OCI-LY3 (cell line): ENCODE data around the gene HAGH.

Experiments
- H2AFZ ChIP-seq: fragments of 200-600, 300-600 bp; shearing (Covaris generic); 2 replicates; pipeline ENCODE4 v1.6.0; 2014; ENCODE audit warnings: antibody characterized with exemption, low read depth, low read length
- H3K27ac ChIP-seq: fragments of 200-600, 300-600 bp; sonication (generic); 2 replicates; pipeline ENCODE4 v1.5.1; 2014; ENCODE audit warnings: mild to moderate bottlenecking, low read length, moderate library complexity, mixed read lengths
- H3K27me3 ChIP-seq: fragments of 200-600, 300-600 bp; sonication (generic); 2 replicates; pipeline ENCODE4 v1.6.1; 2014; ENCODE audit warnings: low read depth, low read length, mixed read lengths
- H3K36me3 ChIP-seq: fragments of 200-600, 300-600 bp; sonication (generic); replicated peaks from 2 replicates; pipeline ENCODE3; 2014; ENCODE audit warnings: low read depth, low read length, mixed read lengths
- H3K4me1 ChIP-seq: fragments of 300-600, 200-600 bp; sonication (generic); 2 replicates; pipeline ENCODE4 v1.6.1; 2014; ENCODE audit warnings: low read length, mixed read lengths
- H3K4me2 ChIP-seq: fragments of 200-600, 300-600 bp; sonication (generic); 2 replicates; pipeline ENCODE4 v1.6.1; 2014; ENCODE audit warnings: low read length, mixed read lengths
- H3K4me3 ChIP-seq: fragments of 300-600, 200-600 bp; sonication (generic); 2 replicates; pipeline ENCODE4 v1.5.1; 2014; ENCODE audit warnings: antibody characterized with exemption, mild to moderate bottlenecking, low read length, moderate library complexity
- H3K79me2 ChIP-seq: fragments of 300-600, 200-600 bp; shearing (Covaris generic); 2 replicates; pipeline ENCODE4 v1.6.1; 2014; ENCODE audit warnings: mild to moderate bottlenecking, low read length, mixed read lengths
- H3K9ac ChIP-seq: fragments of 300-600, 200-600 bp; shearing (Covaris generic); 2 replicates; pipeline ENCODE4 v1.6.0; 2014; ENCODE audit warnings: mild to moderate bottlenecking, low read length, moderate library complexity
- H3K9me3 ChIP-seq: fragments of 200-600, 300-600 bp; shearing (Covaris generic); 2 replicates; pipeline ENCODE4 v1.6.1; 2014; ENCODE audit warnings: low read length, mixed read lengths; ENCODE audit not compliant: insufficient read depth
- H4K20me1 ChIP-seq: fragments of 200-600, 300-600 bp; sonication (generic); 2 replicates; pipeline ENCODE4 v1.6.1; 2016; ENCODE audit warnings: low read length, mixed read lengths; ENCODE audit not compliant: insufficient read depth
- EZH2phosphoT487 ChIP-seq: fragments of 200-600 bp; shearing (Covaris generic); IDR thresholded peaks from 2 replicates; pipeline ENCODE4 v1.6.1; 2018; ENCODE audit warnings: antibody characterized with exemption, mixed run types, low read depth
- TF ChIP-seq, protein P1 (sequence below): fragments of 200-600, 300-600 bp; sonication (generic); IDR thresholded peaks from 2 replicates; pipeline ENCODE4 v1.5.1; 2014; ENCODE audit warnings: antibody characterized with exemption, low read length, low read depth

HAGH gene

GRCh38 chr16:1810106-1810505, 16.5 kb downstream of the HAGH start:
- no peak overlapping the region for H3K4me2 ChIP-seq
- H4K20me1 ChIP-seq, result no peaks in the 10 kb centered on the region
- no peak overlapping the region for H3K27ac ChIP-seq
- H3K9ac ChIP-seq, result no peak overlapping the region
- peaks cover 8% of the 10 kb centered on the region for H3K36me3 ChIP-seq
- H3K4me1 ChIP-seq, result no peaks in the 10 kb centered on the region
- H3K4me3 ChIP-seq, result no peak overlapping the region
- no peak overlapping the region for H2AFZ ChIP-seq
- no peaks in the 10 kb centered on the region for H3K79me2 ChIP-seq
- H3K9me3 ChIP-seq, result no peaks in the 10 kb centered on the region
- no peaks in the 10 kb centered on the region for H3K27me3 ChIP-seq
- TF ChIP-seq EZH2phosphoT487, result no peak
- TF ChIP-seq, protein P1, sequence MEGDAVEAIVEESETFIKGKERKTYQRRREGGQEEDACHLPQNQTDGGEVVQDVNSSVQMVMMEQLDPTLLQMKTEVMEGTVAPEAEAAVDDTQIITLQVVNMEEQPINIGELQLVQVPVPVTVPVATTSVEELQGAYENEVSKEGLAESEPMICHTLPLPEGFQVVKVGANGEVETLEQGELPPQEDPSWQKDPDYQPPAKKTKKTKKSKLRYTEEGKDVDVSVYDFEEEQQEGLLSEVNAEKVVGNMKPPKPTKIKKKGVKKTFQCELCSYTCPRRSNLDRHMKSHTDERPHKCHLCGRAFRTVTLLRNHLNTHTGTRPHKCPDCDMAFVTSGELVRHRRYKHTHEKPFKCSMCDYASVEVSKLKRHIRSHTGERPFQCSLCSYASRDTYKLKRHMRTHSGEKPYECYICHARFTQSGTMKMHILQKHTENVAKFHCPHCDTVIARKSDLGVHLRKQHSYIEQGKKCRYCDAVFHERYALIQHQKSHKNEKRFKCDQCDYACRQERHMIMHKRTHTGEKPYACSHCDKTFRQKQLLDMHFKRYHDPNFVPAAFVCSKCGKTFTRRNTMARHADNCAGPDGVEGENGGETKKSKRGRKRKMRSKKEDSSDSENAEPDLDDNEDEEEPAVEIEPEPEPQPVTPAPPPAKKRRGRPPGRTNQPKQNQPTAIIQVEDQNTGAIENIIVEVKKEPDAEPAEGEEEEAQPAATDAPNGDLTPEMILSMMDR, result no peak

- H3K79me2 ChIP-seq, result no peaks in the 10 kb centered on the region
- TF ChIP-seq, protein P1, result no peak
- no peak for TF ChIP-seq EZH2phosphoT487
- no peak overlapping the region for H3K27ac ChIP-seq
- no peak overlapping the region for H3K4me2 ChIP-seq
- no peaks in the 10 kb centered on the region for H3K27me3 ChIP-seq
- peaks cover 8% of the 10 kb centered on the region for H3K36me3 ChIP-seq
- H3K4me3 ChIP-seq, result no peak overlapping the region
- no peaks in the 10 kb centered on the region for H3K9me3 ChIP-seq
- H3K4me1 ChIP-seq, result no peaks in the 10 kb centered on the region
- no peak overlapping the region for H3K9ac ChIP-seq
- no peak overlapping the region for H2AFZ ChIP-seq
- no peaks in the 10 kb centered on the region for H4K20me1 ChIP-seq
These were observed 17.3 kb downstream of the HAGH start for GRCh38 chr16:1809281-1809801.

DNA sequence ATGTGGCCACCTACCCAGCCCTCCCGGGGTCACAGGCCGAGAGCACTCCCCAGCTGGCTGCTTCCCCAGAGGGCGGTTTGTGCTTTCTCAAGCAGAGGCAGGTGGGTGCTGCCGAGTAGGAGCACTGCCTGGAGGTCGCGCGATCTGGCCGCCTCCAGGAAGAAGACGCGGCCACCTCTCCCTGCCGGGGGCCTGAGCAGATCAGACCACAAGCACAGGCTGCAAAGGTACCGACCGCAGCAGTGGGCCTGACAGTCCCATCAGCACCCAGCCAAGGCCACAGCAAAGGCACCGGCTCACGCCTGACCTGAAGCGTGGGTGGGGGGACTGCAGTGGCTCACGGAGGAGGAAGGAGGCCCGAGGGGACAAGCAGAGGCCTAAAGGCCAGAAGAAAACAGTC, 17.9 kb downstream of the HAGH start:
- Histone ChIP-seq H3K79me2 (no peaks in the 10 kb centered on the region), H4K20me1 (no peaks in the 10 kb centered on the region), H3K4me3 (no peak overlapping the region), H3K36me3 (peaks cover 7% of the 10 kb centered on the region), H3K4me1 (no peaks in the 10 kb centered on the region), H3K9me3 (no peaks in the 10 kb centered on the region), H3K27me3 (no peaks in the 10 kb centered on the region), H3K4me2 (no peak overlapping the region), H2AFZ (no peak overlapping the region), H3K9ac (no peak overlapping the region), H3K27ac (no peak overlapping the region)
- TF ChIP-seq, protein P1, result no peak
- no peak for TF ChIP-seq EZH2phosphoT487

- Histone ChIP-seq H4K20me1 (no peaks in the 10 kb centered on the region), H3K9me3 (no peaks in the 10 kb centered on the region), H3K79me2 (no peaks in the 10 kb centered on the region), H3K4me2 (no peak overlapping the region), H3K4me3 (no peak overlapping the region), H3K27ac (no peak overlapping the region), H3K27me3 (no peaks in the 10 kb centered on the region), H3K36me3 (peaks cover 5% of the 10 kb centered on the region), H3K4me1 (no peaks in the 10 kb centered on the region), H3K9ac (no peak overlapping the region), H2AFZ (no peak overlapping the region)
- no peak for TF ChIP-seq EZH2phosphoT487
- TF ChIP-seq, protein P1, result no peak
These were observed 19.0 kb downstream of the HAGH start for GRCh38 chr16:1807626-1808025.
